ENCODE results near the gene BAZ1B. TPM values are rescaled to one million over a fixed set of nuclear protein-coding genes. Genes with fewer than 3 reads are reported as not detected.

Gene BAZ1B
- total RNA-seq, 1 experiment from 2014 or later: 107 TPM

- POLR2A ChIA-PET: no interaction called here
- DNase-seq (ENCODE audit: low read depth, low spot score): no peak
Observed at GRCh38 chr7:73533742-73534141, 11.6 kb upstream of the BAZ1B start.

DNA sequence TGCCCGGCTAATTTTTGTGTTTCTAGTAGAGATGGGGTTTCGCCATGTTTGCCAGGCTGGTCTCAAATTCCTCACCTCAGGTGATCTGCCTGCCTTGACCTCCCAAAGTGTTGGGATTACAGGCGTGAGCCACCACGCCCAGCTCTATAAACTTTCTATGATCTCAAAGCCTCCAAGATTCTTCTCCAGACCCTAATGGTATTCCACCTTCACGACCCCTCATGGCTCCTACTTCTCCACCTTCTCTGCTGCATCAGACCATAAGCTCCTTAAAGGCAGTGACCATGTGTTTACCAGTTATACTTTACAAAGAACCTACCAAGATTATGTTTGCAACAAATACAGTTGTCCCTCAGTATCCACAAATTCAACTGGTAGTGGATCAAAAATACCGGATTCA is 10.1 kb upstream of the BAZ1B start:
- no peaks in the 10 kb centered on the region for H3K36me3 ChIP-seq (ENCODE audit: control insufficient read depth, insufficient read depth, low read length)
- no peak overlapping the region for H3K4me3 ChIP-seq (ENCODE audit: low read depth in 2 of 2, low read length in 2 of 2)
- ATAC-seq (no peak), DNase-seq (ENCODE audit: low read depth, low spot score) (no peak)
- no peak for TF ChIP-seq TCF7L2 (IDR thresholded peaks at IDR 0.05; ENCODE audit: low read depth, low read length)
- TF ChIP-seq, protein P1, sequence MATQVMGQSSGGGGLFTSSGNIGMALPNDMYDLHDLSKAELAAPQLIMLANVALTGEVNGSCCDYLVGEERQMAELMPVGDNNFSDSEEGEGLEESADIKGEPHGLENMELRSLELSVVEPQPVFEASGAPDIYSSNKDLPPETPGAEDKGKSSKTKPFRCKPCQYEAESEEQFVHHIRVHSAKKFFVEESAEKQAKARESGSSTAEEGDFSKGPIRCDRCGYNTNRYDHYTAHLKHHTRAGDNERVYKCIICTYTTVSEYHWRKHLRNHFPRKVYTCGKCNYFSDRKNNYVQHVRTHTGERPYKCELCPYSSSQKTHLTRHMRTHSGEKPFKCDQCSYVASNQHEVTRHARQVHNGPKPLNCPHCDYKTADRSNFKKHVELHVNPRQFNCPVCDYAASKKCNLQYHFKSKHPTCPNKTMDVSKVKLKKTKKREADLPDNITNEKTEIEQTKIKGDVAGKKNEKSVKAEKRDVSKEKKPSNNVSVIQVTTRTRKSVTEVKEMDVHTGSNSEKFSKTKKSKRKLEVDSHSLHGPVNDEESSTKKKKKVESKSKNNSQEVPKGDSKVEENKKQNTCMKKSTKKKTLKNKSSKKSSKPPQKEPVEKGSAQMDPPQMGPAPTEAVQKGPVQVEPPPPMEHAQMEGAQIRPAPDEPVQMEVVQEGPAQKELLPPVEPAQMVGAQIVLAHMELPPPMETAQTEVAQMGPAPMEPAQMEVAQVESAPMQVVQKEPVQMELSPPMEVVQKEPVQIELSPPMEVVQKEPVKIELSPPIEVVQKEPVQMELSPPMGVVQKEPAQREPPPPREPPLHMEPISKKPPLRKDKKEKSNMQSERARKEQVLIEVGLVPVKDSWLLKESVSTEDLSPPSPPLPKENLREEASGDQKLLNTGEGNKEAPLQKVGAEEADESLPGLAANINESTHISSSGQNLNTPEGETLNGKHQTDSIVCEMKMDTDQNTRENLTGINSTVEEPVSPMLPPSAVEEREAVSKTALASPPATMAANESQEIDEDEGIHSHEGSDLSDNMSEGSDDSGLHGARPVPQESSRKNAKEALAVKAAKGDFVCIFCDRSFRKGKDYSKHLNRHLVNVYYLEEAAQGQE (IDR thresholded peaks at IDR 0.05; ENCODE audit: insufficient read depth in 1 of 2, low read depth in 2 of 2, low read length in 1 of 2): no peak
- TF ChIP-seq, protein P2, sequence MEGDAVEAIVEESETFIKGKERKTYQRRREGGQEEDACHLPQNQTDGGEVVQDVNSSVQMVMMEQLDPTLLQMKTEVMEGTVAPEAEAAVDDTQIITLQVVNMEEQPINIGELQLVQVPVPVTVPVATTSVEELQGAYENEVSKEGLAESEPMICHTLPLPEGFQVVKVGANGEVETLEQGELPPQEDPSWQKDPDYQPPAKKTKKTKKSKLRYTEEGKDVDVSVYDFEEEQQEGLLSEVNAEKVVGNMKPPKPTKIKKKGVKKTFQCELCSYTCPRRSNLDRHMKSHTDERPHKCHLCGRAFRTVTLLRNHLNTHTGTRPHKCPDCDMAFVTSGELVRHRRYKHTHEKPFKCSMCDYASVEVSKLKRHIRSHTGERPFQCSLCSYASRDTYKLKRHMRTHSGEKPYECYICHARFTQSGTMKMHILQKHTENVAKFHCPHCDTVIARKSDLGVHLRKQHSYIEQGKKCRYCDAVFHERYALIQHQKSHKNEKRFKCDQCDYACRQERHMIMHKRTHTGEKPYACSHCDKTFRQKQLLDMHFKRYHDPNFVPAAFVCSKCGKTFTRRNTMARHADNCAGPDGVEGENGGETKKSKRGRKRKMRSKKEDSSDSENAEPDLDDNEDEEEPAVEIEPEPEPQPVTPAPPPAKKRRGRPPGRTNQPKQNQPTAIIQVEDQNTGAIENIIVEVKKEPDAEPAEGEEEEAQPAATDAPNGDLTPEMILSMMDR (IDR thresholded peaks at IDR 0.05): no peak
- TF ChIP-seq POLR2AphosphoS5 (IDR thresholded peaks at IDR 0.05; ENCODE audit: low read depth, low read length): no peak
- TF ChIP-seq SIN3A (IDR thresholded peaks at IDR 0.05; ENCODE audit: borderline replicate concordance, insufficient read depth, low read depth, low read length): no peak
- intact Hi-C loops (cut with micrococcal nuclease; ENCODE audit: unreplicated experiment): no loop called here
- POLR2A ChIA-PET: no interaction called here
- no TSS peak for BruUV-seq (replicated peaks)
- no peak overlapping the region for H3K27ac ChIP-seq (ENCODE audit: low read length)
- H3K9me3 ChIP-seq (ENCODE audit: control insufficient read depth, insufficient read depth, low read depth, low read length): no peaks in the 10 kb centered on the region
- CTCF ChIA-PET: interaction anchor here (0.5 kb wide), 1 partner anchor 9 kb away, joined by 8 read pairs; no protein-coding TSS in a partner anchor
- H3K4me1 ChIP-seq (ENCODE audit: control insufficient read depth, insufficient read depth, low read length): peaks cover under 1% of the 10 kb centered on the region; the same call in 1 of the 2 replicates
- in situ Hi-C loops (cut with HindIII; ENCODE audit: low pct_unique_long_range_greater_than_20kb, low sequenced_read_pairs): no loop called here
- H3K27me3 ChIP-seq (ENCODE audit: control insufficient read depth, insufficient read depth, low read length): no peaks in the 10 kb centered on the region

More at GRCh38 chr7:73533742-73534141, 11.6 kb upstream of the BAZ1B start:
- H3K27me3 ChIP-seq (ENCODE audit: control insufficient read depth, insufficient read depth, low read length): no peaks in the 10 kb centered on the region
- in situ Hi-C loops (cut with HindIII; ENCODE audit: low pct_unique_long_range_greater_than_20kb, low sequenced_read_pairs): no loop called here
- H3K4me1 ChIP-seq (ENCODE audit: control insufficient read depth, insufficient read depth, low read length): no peaks in the 10 kb centered on the region
- no peak for ATAC-seq
- no peak overlapping the region for H3K4me3 ChIP-seq (ENCODE audit: low read depth in 2 of 2, low read length in 2 of 2)
- no peak for TF ChIP-seq SIN3A (IDR thresholded peaks at IDR 0.05; ENCODE audit: borderline replicate concordance, insufficient read depth, low read depth, low read length)
- no peak for TF ChIP-seq TCF7L2 (IDR thresholded peaks at IDR 0.05; ENCODE audit: low read depth, low read length)
- TF ChIP-seq POLR2AphosphoS5 (IDR thresholded peaks at IDR 0.05; ENCODE audit: low read depth, low read length): no peak
- TF ChIP-seq, protein P1 (IDR thresholded peaks at IDR 0.05; ENCODE audit: insufficient read depth in 1 of 2, low read depth in 2 of 2, low read length in 1 of 2): no peak
- TF ChIP-seq, protein P2 (IDR thresholded peaks at IDR 0.05): no peak
- no peak overlapping the region for H3K27ac ChIP-seq (ENCODE audit: low read length)
- no TSS peak for BruUV-seq (replicated peaks)
- H3K9me3 ChIP-seq (ENCODE audit: control insufficient read depth, insufficient read depth, low read depth, low read length): no peaks in the 10 kb centered on the region
- intact Hi-C loops (cut with micrococcal nuclease; ENCODE audit: unreplicated experiment): no loop called here
- CTCF ChIA-PET: interaction anchor here (0.6 kb wide), 1 partner anchor 44 kb away, joined by 3 read pairs; the partner anchor contains the start of gene TBL2
- peaks cover 6% of the 10 kb centered on the region for H3K36me3 ChIP-seq (ENCODE audit: control insufficient read depth, insufficient read depth, low read length)
